GM12865 (cell line): ENCODE measurements around the gene ANKRD37.

Experiments
- DNase-seq: peaks from one replicate; pipeline ENCODE4 v3.0.0; 2010; ENCODE audit warnings: low read depth
- H3K4me3 ChIP-seq: 2 replicates; pipeline ENCODE4 v1.5.1; 2011; ENCODE audit warnings: mild to moderate bottlenecking, low read depth, low read length, control low read depth
- CTCF ChIP-seq: IDR thresholded peaks from 2 replicates; pipeline ENCODE4 v1.5.1; 2011; ENCODE audit warnings: low read length, control low read depth, low read depth, inconsistent platforms; ENCODE audit not compliant: insufficient read depth; ENCODE audit errors: missing control alignments

Gene ANKRD37

DNA sequence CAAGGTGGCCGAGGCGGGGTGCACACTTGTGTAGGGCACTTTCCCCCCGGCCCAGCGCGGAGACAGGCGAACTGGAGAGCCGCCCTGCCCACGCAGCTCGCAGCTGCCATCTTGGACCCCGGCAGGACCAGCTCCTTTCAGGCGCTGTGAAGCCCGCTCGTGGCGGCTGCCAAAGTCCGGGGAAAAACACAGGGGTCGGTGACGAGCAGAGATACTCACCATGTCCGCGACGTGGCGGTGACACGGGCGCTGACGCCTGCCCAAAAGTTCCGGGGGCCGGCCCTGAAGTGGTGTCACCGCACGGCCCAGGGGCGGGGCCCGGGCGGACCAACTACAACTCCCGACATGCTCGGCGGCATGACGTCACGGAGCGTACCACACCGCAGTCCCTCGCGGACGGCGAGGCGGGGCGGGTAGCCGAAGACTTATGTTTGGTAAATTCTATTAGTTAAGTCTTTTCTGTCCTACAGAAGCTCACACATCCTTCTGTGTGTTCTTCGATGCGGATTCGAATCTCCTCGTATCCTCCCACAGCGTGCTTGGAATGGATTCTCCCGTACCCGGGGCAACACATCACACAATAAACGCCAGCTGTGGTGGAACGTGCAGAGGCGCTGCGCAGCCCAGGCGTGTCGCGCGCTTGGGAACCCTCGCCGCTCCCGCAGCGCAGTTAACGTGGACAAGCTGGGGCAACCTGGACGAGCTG lies 29.2 kb downstream of the ANKRD37 start, which contains the start of gene UFSP2:
TSS of gene UFSP2 (minus strand) at position 318 of the 706 bp plus-strand sequence. CDS start at position 222, 96 bp downstream.
- H3K4me3 ChIP-seq = peak within 1 kb of the TSS; percentile 78
- no peak for TF ChIP-seq CTCF

GRCh38 chr4:185426960-185427688 lies 30.5 kb downstream of the ANKRD37 start:
- no peak for TF ChIP-seq CTCF
- no peak overlapping the region for H3K4me3 ChIP-seq
- DNase-seq = no peak

More for the DNA sequence above, 29.2 kb downstream of the ANKRD37 start, which contains the start of gene UFSP2:
- peak; percentile 94 for DNase-seq

GRCh38 chr4:185429660-185430059 lies 33.0 kb downstream of the ANKRD37 start:
- H3K4me3 ChIP-seq = no peak overlapping the region
- TF ChIP-seq CTCF = no peak
- DNase-seq = no peak

GRCh38 chr4:185435466-185435865 lies 38.8 kb downstream of the ANKRD37 start:
- H3K4me3 ChIP-seq = no peak overlapping the region
- no peak for TF ChIP-seq CTCF
- no peak for DNase-seq

DNA sequence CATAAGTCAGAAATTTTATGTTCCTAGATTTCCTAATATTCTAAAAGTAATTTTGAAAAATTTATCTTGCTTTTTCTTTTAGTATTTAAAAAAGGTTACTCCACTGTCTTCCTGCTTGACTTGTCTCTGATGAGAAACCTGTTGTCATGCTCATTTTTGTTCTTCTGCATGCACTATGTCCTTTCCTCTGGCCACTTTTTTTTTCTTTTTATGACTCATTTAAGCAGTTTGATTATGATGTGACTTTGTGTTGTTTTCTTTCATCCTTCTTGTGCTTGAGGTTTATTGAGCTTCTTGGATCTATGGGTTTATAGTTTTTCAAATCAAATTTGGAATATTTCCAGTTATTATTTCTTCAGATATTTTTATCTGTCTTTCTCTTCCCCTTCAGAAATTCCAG lies 41.2 kb downstream of the ANKRD37 start:
- no peak overlapping the region for H3K4me3 ChIP-seq
- TF ChIP-seq CTCF = no peak

GRCh38 chr4:185441479-185441878 lies 44.8 kb downstream of the ANKRD37 start:
- TF ChIP-seq CTCF = no peak
- no peak overlapping the region for H3K4me3 ChIP-seq
- no peak for DNase-seq

More for the DNA sequence above, 41.2 kb downstream of the ANKRD37 start:
- DNase-seq = peak; percentile 9
